ENCODE data around the gene PCDHGA10. TPM values are rescaled to one million over a fixed set of nuclear protein-coding genes. Genes with fewer than 3 reads are reported as not detected.

Gene PCDHGA10
- total RNA-seq, 1 donor from 2014 or later = 18.5 TPM

DNA sequence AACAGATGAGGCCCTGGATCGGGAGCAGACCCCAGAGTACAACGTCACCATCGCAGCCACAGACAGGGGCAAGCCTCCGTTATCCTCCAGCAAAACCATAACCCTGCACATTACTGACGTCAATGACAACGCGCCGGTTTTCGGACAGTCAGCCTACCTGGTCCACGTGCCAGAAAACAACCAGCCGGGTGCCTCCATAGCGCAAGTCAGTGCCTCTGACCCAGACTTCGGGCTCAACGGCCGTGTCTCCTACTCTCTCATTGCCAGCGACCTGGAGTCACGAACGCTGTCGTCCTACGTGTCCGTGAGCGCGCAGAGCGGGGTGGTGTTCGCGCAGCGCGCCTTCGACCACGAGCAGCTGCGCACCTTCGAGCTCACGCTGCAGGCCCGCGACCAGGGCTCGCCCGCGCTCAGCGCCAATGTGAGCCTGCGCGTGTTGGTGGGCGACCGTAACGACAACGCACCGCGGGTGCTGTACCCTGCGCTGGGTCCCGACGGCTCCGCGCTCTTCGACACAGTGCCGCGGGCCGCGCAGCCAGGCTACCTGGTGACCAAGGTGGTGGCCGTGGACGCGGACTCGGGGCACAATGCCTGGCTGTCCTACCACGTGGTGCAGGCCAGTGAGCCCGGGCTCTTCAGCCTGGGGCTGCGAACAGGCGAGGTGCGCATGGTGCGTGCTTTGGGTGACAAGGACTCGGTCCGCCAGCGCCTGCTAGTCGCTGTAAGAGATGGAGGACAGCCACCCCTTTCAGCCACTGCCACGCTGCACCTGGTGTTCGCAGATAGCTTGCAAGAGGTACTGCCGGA is 6.5 kb downstream of the PCDHGA10 start:
- no peak overlapping the region for H3K27ac Mint-ChIP-seq
- TF ChIP-seq, protein P1, sequence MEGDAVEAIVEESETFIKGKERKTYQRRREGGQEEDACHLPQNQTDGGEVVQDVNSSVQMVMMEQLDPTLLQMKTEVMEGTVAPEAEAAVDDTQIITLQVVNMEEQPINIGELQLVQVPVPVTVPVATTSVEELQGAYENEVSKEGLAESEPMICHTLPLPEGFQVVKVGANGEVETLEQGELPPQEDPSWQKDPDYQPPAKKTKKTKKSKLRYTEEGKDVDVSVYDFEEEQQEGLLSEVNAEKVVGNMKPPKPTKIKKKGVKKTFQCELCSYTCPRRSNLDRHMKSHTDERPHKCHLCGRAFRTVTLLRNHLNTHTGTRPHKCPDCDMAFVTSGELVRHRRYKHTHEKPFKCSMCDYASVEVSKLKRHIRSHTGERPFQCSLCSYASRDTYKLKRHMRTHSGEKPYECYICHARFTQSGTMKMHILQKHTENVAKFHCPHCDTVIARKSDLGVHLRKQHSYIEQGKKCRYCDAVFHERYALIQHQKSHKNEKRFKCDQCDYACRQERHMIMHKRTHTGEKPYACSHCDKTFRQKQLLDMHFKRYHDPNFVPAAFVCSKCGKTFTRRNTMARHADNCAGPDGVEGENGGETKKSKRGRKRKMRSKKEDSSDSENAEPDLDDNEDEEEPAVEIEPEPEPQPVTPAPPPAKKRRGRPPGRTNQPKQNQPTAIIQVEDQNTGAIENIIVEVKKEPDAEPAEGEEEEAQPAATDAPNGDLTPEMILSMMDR (conservative IDR thresholded peaks at IDR 0.05) = no peak
- peaks cover 2% of the 10 kb centered on the region for H3K27me3 Mint-ChIP-seq
- H3K4me1 Mint-ChIP-seq (ENCODE audit: unreplicated experiment) = no peaks in the 10 kb centered on the region
- H3K4me3 Mint-ChIP-seq = no peak overlapping the region
- peaks cover 63% of the 10 kb centered on the region for H3K36me3 Mint-ChIP-seq
- DNase-seq (ENCODE audit: extremely low spot score, unreplicated experiment) = no peak
- H3K9me3 Mint-ChIP-seq = peaks cover 23% of the 10 kb centered on the region

DNA sequence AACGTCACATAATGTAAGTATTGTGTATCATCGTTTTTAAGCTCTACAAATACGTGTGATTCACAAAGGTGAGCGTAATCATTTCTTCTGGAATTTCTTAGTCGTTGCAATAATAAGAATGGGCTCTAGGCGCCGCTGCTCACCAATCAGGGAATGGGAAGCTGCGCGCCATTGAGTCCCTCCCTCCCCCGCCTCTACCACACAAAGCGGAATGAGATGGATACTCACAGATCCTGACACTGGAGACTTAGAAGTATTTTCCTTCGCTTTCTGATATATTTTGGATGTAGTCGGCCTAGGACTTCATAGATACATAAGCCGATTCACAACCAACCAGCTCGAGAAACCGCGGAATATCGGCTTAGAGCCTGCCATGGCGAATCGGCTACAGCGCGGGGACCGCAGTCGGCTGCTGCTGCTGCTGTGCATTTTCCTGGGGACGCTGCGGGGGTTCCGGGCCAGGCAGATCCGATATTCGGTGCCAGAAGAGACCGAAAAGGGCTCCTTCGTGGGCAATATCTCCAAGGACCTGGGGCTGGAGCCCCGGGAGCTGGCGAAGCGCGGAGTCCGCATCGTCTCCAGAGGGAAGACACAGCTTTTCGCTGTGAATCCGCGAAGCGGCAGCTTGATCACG is 8.2 kb downstream of the PCDHGA10 start, which contains the start of gene PCDHGA11:
TSS of gene PCDHGA11 (plus strand) at position 197 of the 634 bp plus-strand sequence. CDS start at position 374, 177 bp downstream.
- Mint-ChIP-seq H3K4me3 (peak within 1 kb of the TSS; percentile 83), H3K4me1 (ENCODE audit: unreplicated experiment) (no peaks in the 10 kb centered on the region), H3K9me3 (peaks cover 31% of the 10 kb centered on the region), H3K36me3 (peaks cover 61% of the 10 kb centered on the region), H3K27ac (peak within 1 kb of the TSS; percentile 74), H3K27me3 (peaks cover 2% of the 10 kb centered on the region)
- no peak for DNase-seq (ENCODE audit: extremely low spot score, unreplicated experiment)
- TF ChIP-seq, protein P1 (conservative IDR thresholded peaks at IDR 0.05) = no peak

DNA sequence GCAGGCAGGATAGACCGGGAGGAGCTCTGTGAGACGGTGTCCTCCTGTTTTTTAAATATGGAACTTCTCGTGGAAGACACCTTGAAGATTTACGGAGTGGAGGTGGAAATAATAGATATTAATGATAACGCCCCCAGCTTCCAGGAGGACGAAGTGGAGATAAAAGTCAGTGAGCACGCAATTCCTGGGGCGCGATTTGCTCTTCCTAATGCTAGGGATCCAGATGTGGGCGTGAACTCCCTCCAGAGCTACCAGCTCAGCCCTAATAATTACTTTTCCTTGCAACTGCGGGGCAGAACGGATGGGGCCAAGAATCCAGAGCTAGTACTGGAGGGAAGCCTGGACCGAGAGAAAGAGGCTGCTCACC is 8.7 kb downstream of the PCDHGA10 start:
- no peak for DNase-seq (ENCODE audit: extremely low spot score, unreplicated experiment)
- Mint-ChIP-seq H3K4me1 (ENCODE audit: unreplicated experiment) (no peaks in the 10 kb centered on the region), H3K9me3 (peaks cover 31% of the 10 kb centered on the region), H3K27ac (no peak overlapping the region), H3K36me3 (peaks cover 56% of the 10 kb centered on the region), H3K27me3 (peaks cover 2% of the 10 kb centered on the region), H3K4me3 (peak overlapping the region; percentile 83)
- TF ChIP-seq, protein P1 (conservative IDR thresholded peaks at IDR 0.05) = no peak

DNA sequence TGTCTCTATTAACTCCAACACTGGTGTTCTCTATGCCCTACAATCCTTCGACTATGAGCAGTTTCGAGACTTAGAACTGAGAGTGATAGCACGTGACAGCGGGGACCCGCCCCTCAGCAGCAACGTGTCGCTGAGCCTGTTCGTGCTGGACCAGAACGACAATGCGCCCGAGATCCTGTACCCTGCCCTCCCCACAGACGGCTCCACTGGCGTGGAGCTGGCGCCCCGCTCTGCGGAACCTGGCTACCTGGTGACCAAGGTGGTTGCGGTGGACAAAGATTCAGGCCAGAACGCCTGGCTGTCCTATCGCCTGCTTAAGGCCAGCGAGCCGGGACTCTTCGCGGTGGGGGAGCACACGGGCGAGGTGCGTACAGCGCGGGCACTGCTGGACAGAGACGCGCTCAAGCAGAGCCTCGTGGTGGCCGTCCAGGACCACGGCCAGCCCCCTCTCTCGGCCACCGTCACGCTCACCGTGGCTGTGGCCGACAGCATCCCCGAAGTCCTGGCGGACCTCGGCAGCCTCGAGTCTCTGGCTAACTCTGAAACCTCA is 10.0 kb downstream of the PCDHGA10 start:
- peaks cover 53% of the 10 kb centered on the region for H3K36me3 Mint-ChIP-seq
- no peak overlapping the region for H3K27ac Mint-ChIP-seq
- no peak for DNase-seq (ENCODE audit: extremely low spot score, unreplicated experiment)
- no peak overlapping the region for H3K4me3 Mint-ChIP-seq
- TF ChIP-seq, protein P1 (conservative IDR thresholded peaks at IDR 0.05) = no peak
- H3K4me1 Mint-ChIP-seq (ENCODE audit: unreplicated experiment) = no peaks in the 10 kb centered on the region
- peaks cover 2% of the 10 kb centered on the region for H3K27me3 Mint-ChIP-seq
- peaks cover 35% of the 10 kb centered on the region for H3K9me3 Mint-ChIP-seq

DNA sequence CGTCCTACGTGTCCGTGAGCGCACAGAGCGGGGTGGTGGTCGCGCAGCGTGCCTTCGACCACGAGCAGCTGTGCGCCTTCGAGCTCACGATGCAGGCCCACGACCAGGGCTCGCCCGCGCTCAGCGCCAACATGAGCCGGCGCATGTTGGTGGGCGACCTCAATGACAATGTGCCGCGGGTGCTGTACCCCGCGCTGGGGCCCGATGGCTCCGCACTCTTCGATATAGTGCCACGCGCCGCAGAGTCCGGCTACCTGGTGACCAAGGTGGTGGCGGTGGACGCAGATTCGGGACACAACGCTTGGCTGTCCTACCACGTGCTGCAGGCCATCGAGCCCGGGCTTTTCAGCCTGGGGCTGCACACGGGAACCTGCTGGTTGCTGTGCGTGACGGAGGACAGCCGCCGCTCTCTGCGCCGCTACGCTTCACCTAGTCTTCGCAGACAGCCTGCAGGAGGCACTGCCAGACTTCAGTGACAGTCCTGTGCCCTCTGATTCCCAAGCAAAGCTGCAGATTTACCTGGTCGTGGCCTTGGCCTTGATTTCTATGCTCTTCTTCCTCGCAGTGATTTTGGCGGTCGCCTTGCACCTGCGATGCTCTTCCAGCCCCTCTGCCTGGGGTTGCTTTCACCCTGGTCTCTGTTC is 15.1 kb downstream of the PCDHGA10 start:
- H3K27ac Mint-ChIP-seq = no peak overlapping the region
- no peaks in the 10 kb centered on the region for H3K4me1 Mint-ChIP-seq (ENCODE audit: unreplicated experiment)
- H3K4me3 Mint-ChIP-seq = peak overlapping the region; percentile 34
- no peaks in the 10 kb centered on the region for H3K27me3 Mint-ChIP-seq
- TF ChIP-seq, protein P1 (conservative IDR thresholded peaks at IDR 0.05) = no peak
- H3K9me3 Mint-ChIP-seq = peaks cover 21% of the 10 kb centered on the region
- H3K36me3 Mint-ChIP-seq = peaks cover 39% of the 10 kb centered on the region
- no peak for DNase-seq (ENCODE audit: extremely low spot score, unreplicated experiment)

All from type B pancreatic cell (in vitro differentiated cells).